H1 (cell line): ENCODE data around the gene PAX7. TPM values are rescaled to one million over a fixed set of nuclear protein-coding genes. Genes with fewer than 3 reads are reported as not detected.

Source experiments
- CTCF ChIA-PET: fragments of 300-600 bp; sonication (Branson Sonifier 250); formaldehyde crosslinking; loops from one replicate; lab custom pipeline; 2021; ENCODE audit not compliant: partially characterized antibody; lab: Charles Lee
- POLR2A ChIA-PET: fragments of 300-600 bp; sonication (Branson Sonifier 250); formaldehyde crosslinking; loops from one replicate; lab custom pipeline; 2021; ENCODE audit warnings: inconsistent platforms; ENCODE audit not compliant: partially characterized antibody; lab: Charles Lee
- DNase-seq, 2 experiments: peaks; one replicate each; pipeline versions ENCODE4 v3.0.0 to v3.0.0-alpha.2; 2010 to 2022; ENCODE audit warnings: low spot score in 2 of 2, low read depth in 1 of 2, mixed read lengths in 1 of 2
- FAIRE-seq: peaks from 2 replicates; lab custom pipeline; 2011; peaks lifted over from hg19 to GRCh38; lab: Jason Lieb, UNC
- H2AFZ ChIP-seq: 2 replicates; pipeline ENCODE4 v1.8.1; 2012; ENCODE audit warnings: low read length, inconsistent platforms
- H2AK5ac ChIP-seq: 2 replicates; pipeline ENCODE4 v1.6.1; 2013; ENCODE audit warnings: low read depth, low read length
- H2BK120ac ChIP-seq: replicated peaks from 2 replicates; pipeline ENCODE3; 2013; ENCODE audit warnings: low read depth, low read length, inconsistent platforms
- H2BK12ac ChIP-seq: 2 replicates; pipeline ENCODE4 v1.6.1; 2013; ENCODE audit warnings: low read depth, low read length
- H2BK15ac ChIP-seq: 2 replicates; pipeline ENCODE4 v1.6.1; 2013; ENCODE audit warnings: low read length
- H2BK20ac ChIP-seq: 2 replicates; pipeline ENCODE4 v1.6.1; 2013; ENCODE audit warnings: low read length
- H2BK5ac ChIP-seq: 2 replicates; pipeline ENCODE4 v1.6.1; 2013; ENCODE audit warnings: low read depth, low read length
- H3K14ac ChIP-seq: 2 replicates; pipeline ENCODE4 v1.6.1; 2013; ENCODE audit warnings: inconsistent platforms; ENCODE audit not compliant: insufficient read length
- H3K18ac ChIP-seq: 2 replicates; pipeline ENCODE4 v1.6.1; 2013; ENCODE audit warnings: low read length; ENCODE audit errors: extremely low read depth
- H3K23ac ChIP-seq: 2 replicates; pipeline ENCODE4 v1.6.1; 2013; ENCODE audit warnings: inconsistent platforms; ENCODE audit not compliant: insufficient read length
- H3K23me2 ChIP-seq: 2 replicates; pipeline ENCODE4 v1.6.1; 2013; ENCODE audit warnings: low read depth, low read length
- H3K27ac ChIP-seq: 2 replicates; pipeline ENCODE4 v1.6.1; 2011; ENCODE audit warnings: low read depth, low read length, inconsistent platforms
- H3K27me3 ChIP-seq, 4 experiments: replicated peaks in 1 of 4; 1 replicate in 1 of 4; 2 replicates in 3 of 4; pipeline versions ENCODE4 v1.6.1 to v1.8.1; 2011 to 2013; ENCODE audit warnings: low read length in 3 of 4, mild to moderate bottlenecking in 3 of 4, inconsistent platforms in 2 of 4, mixed read lengths in 2 of 4, moderate library complexity in 1 of 4; ENCODE audit not compliant: control insufficient read depth in 3 of 4, insufficient read depth in 3 of 4; ENCODE audit errors: extremely low read depth in 1 of 4
- H3K36me3 ChIP-seq, 4 experiments: 2 replicates each; pipeline versions ENCODE4 v1.6.1 to v1.8.1; 2011 to 2013; ENCODE audit warnings: mild to moderate bottlenecking in 4 of 4, low read length in 3 of 4, moderate library complexity in 2 of 4, control low read depth in 1 of 4, inconsistent platforms in 1 of 4; ENCODE audit not compliant: insufficient read depth in 4 of 4, control insufficient read depth in 2 of 4
- H3K4ac ChIP-seq: replicated peaks from 2 replicates; pipeline ENCODE3; 2013; ENCODE audit warnings: low read length, low read depth, mixed read lengths, inconsistent platforms; ENCODE audit not compliant: insufficient read length
- H3K4me1 ChIP-seq, 4 experiments: replicated peaks in 1 of 4; 1 replicate in 1 of 4; 2 replicates in 3 of 4; pipeline versions ENCODE4 v1.6.1 to v1.8.1; 2011 to 2013; ENCODE audit warnings: low read length in 3 of 4, inconsistent platforms in 2 of 4, mixed read lengths in 1 of 4; ENCODE audit not compliant: insufficient read depth in 4 of 4, control insufficient read depth in 3 of 4
- H3K4me2 ChIP-seq, 2 experiments: 2 replicates each; pipeline versions ENCODE4 v1.6.1 to v1.8.1; 2011 to 2013; ENCODE audit warnings: low read depth in 2 of 2, low read length in 2 of 2, control low read depth in 1 of 2, inconsistent platforms in 1 of 2, mild to moderate bottlenecking in 1 of 2; ENCODE audit not compliant: insufficient read depth in 1 of 2
- H3K4me3 ChIP-seq, 4 experiments: fragments of 200-600, 300-600 bp in 1 of 4; sonication (generic), shearing (Covaris generic), sonication (Bioruptor Twin) in 1 of 4; 2 replicates each; pipeline versions ENCODE4 v1.5.1 to v1.8.1; 2011 to 2016; ENCODE audit warnings: low read length in 4 of 4, low read depth in 3 of 4, control low read depth in 2 of 4, inconsistent platforms in 2 of 4, mild to moderate bottlenecking in 2 of 4, mixed read lengths in 1 of 4, moderate library complexity in 1 of 4; ENCODE audit not compliant: insufficient read depth in 2 of 4; ENCODE audit errors: extremely low read depth in 1 of 4
- H3K56ac ChIP-seq: replicated peaks from 2 replicates; pipeline ENCODE3; 2013; ENCODE audit warnings: low read depth, mild to moderate bottlenecking, mixed read lengths, low read length, inconsistent platforms; ENCODE audit not compliant: insufficient read length
- H3K79me1 ChIP-seq: 2 replicates; pipeline ENCODE4 v1.6.1; 2013; ENCODE audit warnings: low read depth, low read length, control low read depth
- H3K79me2 ChIP-seq, 2 experiments: 2 replicates each; pipeline versions ENCODE4 v1.6.1 to v1.8.1; 2012 to 2013; ENCODE audit warnings: low read length in 2 of 2, mild to moderate bottlenecking in 2 of 2, inconsistent platforms in 1 of 2; ENCODE audit not compliant: insufficient read depth in 2 of 2, control insufficient read depth in 1 of 2
- H3K9ac ChIP-seq, 4 experiments: replicated peaks in 1 of 4; 1 replicate in 1 of 4; 2 replicates in 3 of 4; pipeline versions ENCODE4 v1.6.1 to v1.8.1; 2011 to 2013; ENCODE audit warnings: low read depth in 3 of 4, low read length in 3 of 4, control low read depth in 2 of 4, mild to moderate bottlenecking in 2 of 4, moderate library complexity in 2 of 4, inconsistent platforms in 1 of 4; ENCODE audit errors: extremely low read depth in 1 of 4
- H3K9me3 ChIP-seq, 2 experiments: 2 replicates each; pipeline versions ENCODE4 v1.6.1 to v1.8.1; 2012 to 2013; ENCODE audit warnings: mild to moderate bottlenecking in 2 of 2, moderate library complexity in 2 of 2, control low read depth in 1 of 2, inconsistent platforms in 1 of 2, low read depth in 1 of 2, low read length in 1 of 2, mixed read lengths in 1 of 2; ENCODE audit not compliant: insufficient read depth in 2 of 2
- H4K20me1 ChIP-seq, 2 experiments: replicated peaks in 1 of 2; 2 replicates each; pipeline versions ENCODE3 to v1.8.1; 2011 to 2013; ENCODE audit warnings: inconsistent platforms in 2 of 2, low read length in 2 of 2, mild to moderate bottlenecking in 1 of 2; ENCODE audit not compliant: insufficient read depth in 2 of 2, control insufficient read depth in 1 of 2
- H4K5ac ChIP-seq: 2 replicates; pipeline ENCODE4 v1.6.1; 2013; ENCODE audit warnings: low read length, low read depth, mixed read lengths, inconsistent platforms; ENCODE audit not compliant: insufficient read length
- H4K8ac ChIP-seq: 2 replicates; pipeline ENCODE4 v1.8.0; 2013; ENCODE audit warnings: mild to moderate bottlenecking, moderate library complexity, low read length, inconsistent platforms; ENCODE audit not compliant: insufficient read depth; ENCODE audit errors: extremely low read depth
- H4K91ac ChIP-seq: replicated peaks from 2 replicates; pipeline ENCODE3; 2013; ENCODE audit warnings: low read length, mixed read lengths, inconsistent platforms; ENCODE audit not compliant: insufficient read length
- ASH2L ChIP-seq: fragments of 200-600, 300-600 bp; sonication (generic); IDR thresholded peaks from one replicate; pipeline ENCODE4 v1.7.1; 2017; ENCODE audit warnings: low read length
- YY1 ChIP-seq: IDR thresholded peaks from 2 replicates; pipeline ENCODE4 v1.6.1; 2011; ENCODE audit warnings: low read depth, mild to moderate bottlenecking, low read length
- WGBS, 2 experiments: shearing (Covaris generic) in 1 of 2; methylation state at CpG; one replicate each; pipeline versions ENCODE4 v1.1.6 to v1.1.7; 2013 to 2015; ENCODE audit warnings: low lambda C conversion rate in 2 of 2, mixed read lengths in 2 of 2, inconsistent platforms in 1 of 2, low coverage in 1 of 2, missing lambda C conversion rate in 1 of 2; ENCODE audit not compliant: insufficient replicate concordance in 2 of 2, insufficient coverage in 1 of 2, insufficient read length in 1 of 2; ENCODE audit errors: extremely low coverage in 1 of 2, missing lambda C conversion rate in 1 of 2; 5-methylcytosine and 5-hydroxymethylcytosine counted together
- polyA plus RNA-seq, 7 experiments: library from polyadenylated mRNA; depleted of rRNA in 3 of 7; stranded (reverse) in 5 of 7; unstranded in 2 of 7; fragments of >200 nt in 5 of 7; fragments of 200-250 nt in 2 of 7; gene quantifications; 1 replicate in 5 of 7; 2 replicates in 1 of 7; 4 replicates in 1 of 7; pipeline versions ENCODE4 v1.2.1 to v1.2.3, GENCODE V29; 2011 to 2013; ENCODE audit warnings: missing spikeins in 2 of 7, mixed read lengths in 2 of 7
- total RNA-seq: library from RNA; stranded (reverse); fragmentation: NEBNext Ultra II Directional; extraction: Animal tissue kit (Norgen Biotek cat#: 25700); gene quantifications from 2 replicates; pipeline ENCODE4 v1.2.1, GENCODE V29; 2021

The PAX7 gene
- total and polyA plus RNA-seq, 2 of the 8 experiments (the other 6 are each of a cell fraction or from before 2014, with no cell fraction given): not detected

DNA sequence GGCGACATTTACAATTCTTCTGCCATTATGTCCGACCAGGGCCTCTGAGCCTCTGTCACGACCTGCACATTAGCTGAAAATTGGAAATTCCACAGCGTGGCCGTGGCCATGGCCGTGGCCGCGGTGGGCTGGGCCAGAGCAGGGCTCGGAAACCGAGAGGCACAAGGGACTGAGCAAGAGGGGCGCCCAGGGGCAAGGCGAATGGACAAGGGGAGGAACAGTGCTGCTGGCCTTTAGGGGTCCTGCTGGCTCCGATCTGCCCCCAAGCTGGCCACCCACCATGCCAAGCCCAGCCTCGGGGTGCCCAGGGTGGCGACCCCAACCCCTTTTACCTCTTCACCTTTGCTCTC, 153.8 kb downstream of the PAX7 start:
- no peaks in the 10 kb centered on the region for H3K36me3 ChIP-seq
- no peak overlapping the region for H3K23ac ChIP-seq
- WGBS, 2 experiments: 24% methylated on average over 15 of the region's 15 CpGs; no CpG with 5 or more reads in 1 of the 2 experiments
- H3K27ac ChIP-seq: no peak overlapping the region
- H3K79me1 ChIP-seq: no peaks in the 10 kb centered on the region
- no peak overlapping the region for H2BK15ac ChIP-seq
- H4K91ac ChIP-seq: peak overlapping the region; percentile 62
- DNase-seq (no peak), FAIRE-seq (no peak)
- no peaks in the 10 kb centered on the region for H4K20me1 ChIP-seq
- H3K23me2 ChIP-seq: no peaks in the 10 kb centered on the region; the same call in 1 of the 2 replicates
- no peak overlapping the region for H2AK5ac ChIP-seq
- H3K4ac ChIP-seq: no peak overlapping the region
- POLR2A ChIA-PET: interaction anchor here (0.8 to 1.5 kb wide), 3 partner anchors 9 to 141 kb away, joined by 3 to 4 read pairs (median 3); no protein-coding TSS in a partner anchor
- no peak overlapping the region for H4K5ac ChIP-seq
- CTCF ChIA-PET: interaction anchor here (0.5 to 4.8 kb wide), 9 partner anchors 11 to 1076 kb away, joined by 3 to 23 read pairs (median 5); no protein-coding TSS in a partner anchor
- H3K56ac ChIP-seq: no peak overlapping the region
- H3K79me2 ChIP-seq: no peaks in the 10 kb centered on the region
- no peaks in the 10 kb centered on the region; a peak in 1 of 4 replicates for H3K9me3 ChIP-seq
- peak overlapping the region; percentile 59 to 76 for H3K4me2 ChIP-seq
- no peak overlapping the region for H2BK120ac ChIP-seq
- peaks cover 0 to 6% (median 0%) of the 10 kb centered on the region in 4 experiments; a peak in 4 of 7 replicates for H3K27me3 ChIP-seq
- peak overlapping the region; percentile 60; the same call in 1 of the 2 replicates for H2BK5ac ChIP-seq
- no peak overlapping the region for H3K14ac ChIP-seq
- H4K8ac ChIP-seq: no peak overlapping the region
- peak overlapping the region; percentile 39; the same call in 1 of the 2 replicates for H2BK12ac ChIP-seq
- peak overlapping the region; percentile 28 to 64 (median 38); a peak in 6 of 8 replicates for H3K4me3 ChIP-seq
- 0 out of 2 replicates have a peak overlapping the region, but pooled peaks have one; percentile 41 for H2BK20ac ChIP-seq
- no peak overlapping the region for H3K9ac ChIP-seq
- TF ChIP-seq YY1 (0 out of 2 replicates have a peak, but pooled peaks have one; percentile 2), ASH2L (no peak)
- peak overlapping the region; percentile 38; the same call in 1 of the 2 replicates for H3K18ac ChIP-seq
- peaks cover 2 to 13% (median 5%) of the 10 kb centered on the region in 4 experiments; a peak in 6 of 7 replicates for H3K4me1 ChIP-seq
- H2AFZ ChIP-seq: 0 out of 2 replicates have a peak overlapping the region, but pooled peaks have one; percentile 74
